ENCODE results near the gene TMCO6. TPM values are rescaled to one million over a fixed set of nuclear protein-coding genes. Genes with fewer than 3 reads are reported as not detected.

The TMCO6 gene
- total and polyA plus RNA-seq, 2 of the 4 experiments (the other 2 are of a cell fraction): 6.6 to 10.6 TPM

- no peak overlapping the region for H2BK120ac ChIP-seq (ENCODE audit: low read depth, low read length)
- H3K23ac ChIP-seq (ENCODE audit: low read depth, low read length): no peak overlapping the region
- no peak overlapping the region for H3K9ac ChIP-seq (ENCODE audit: low read depth, low read length)
- no peak overlapping the region for H2AK9ac ChIP-seq (replicated peaks; ENCODE audit: low read depth, low read length, poor library complexity)
- H3K27me3 ChIP-seq (ENCODE audit: control insufficient read depth, insufficient read depth, low read length): no peaks in the 10 kb centered on the region
- no peak overlapping the region for H4K91ac ChIP-seq (ENCODE audit: insufficient read depth, low read depth, low read length)
- H3K79me1 ChIP-seq (ENCODE audit: low read depth in 1 of 2, low read length in 2 of 2): peaks cover 0 to 4% of the 10 kb centered on the region in 2 experiments
- no peak overlapping the region for H3K4me2 ChIP-seq (ENCODE audit: low read depth, low read length)
- no peak overlapping the region for H2AFZ ChIP-seq (replicated peaks; ENCODE audit: low read length, poor library complexity)
- H2BK20ac ChIP-seq (ENCODE audit: low read depth, low read length): no peak overlapping the region
- H2BK15ac ChIP-seq (ENCODE audit: low read depth, low read length): no peak overlapping the region
- no peak overlapping the region for H3K14ac ChIP-seq (replicated peaks; ENCODE audit: low read depth, low read length)
- BruUV-seq (replicated peaks): no TSS peak
- no peaks in the 10 kb centered on the region for H3K4me1 ChIP-seq (ENCODE audit: control insufficient read depth, insufficient read depth, low read length)
- in situ Hi-C loops (cut with MboI; ENCODE audit: low sequenced_read_pairs): loop anchor here (25.0 kb wide), 1 partner anchor 909 kb away; no protein-coding TSS in a partner anchor
- ChIA-PET POLR2A (ENCODE audit: unreplicated experiment) (no interaction called here), CTCF (interaction anchor here (0.5 kb wide), 1 partner anchor 1000 kb away, joined by 3 read pairs; no protein-coding TSS in a partner anchor)
- H3K4ac ChIP-seq (ENCODE audit: low read depth, low read length): no peak overlapping the region
- H3K36me3 ChIP-seq (ENCODE audit: control insufficient read depth, insufficient read depth, low read length): peaks cover 55% of the 10 kb centered on the region
- no peak overlapping the region for H3K4me3 ChIP-seq (ENCODE audit: insufficient read depth, low read depth, low read length)
- no CpG with 5 or more reads among the region's 3 CpGs for WGBS, 2 experiments (ENCODE audit: extremely low coverage in 2 of 2, insufficient read length in 1 of 2)
- no peak overlapping the region for H2BK5ac ChIP-seq (ENCODE audit: low read depth, low read length, poor library complexity, severe bottlenecking)
- no peaks in the 10 kb centered on the region for H3K9me1 ChIP-seq (ENCODE audit: insufficient read depth, low read length)
- no peak overlapping the region for H3K27ac ChIP-seq (ENCODE audit: insufficient read depth, low read length)
- ATAC-seq (ENCODE audit: low read depth) (no peak), DNase-seq (no peak)
- dilution Hi-C loops (cut with HindIII; ENCODE audit: low sequenced_read_pairs, unreplicated experiment): no loop called here
- no peak for TF ChIP-seq MAZ (IDR thresholded peaks at IDR 0.05; ENCODE audit: borderline replicate concordance, low read depth, low read length)
- no peak for TF ChIP-seq CHD1 (IDR thresholded peaks at IDR 0.05; ENCODE audit: low read depth, low read length)
- TF ChIP-seq MAFK (IDR thresholded peaks at IDR 0.05; ENCODE audit: low read depth, low read length): no peak
- no peak for TF ChIP-seq USF2 (IDR thresholded peaks at IDR 0.05; ENCODE audit: low read depth, low read length)
- no peak for TF ChIP-seq MXI1 (IDR thresholded peaks at IDR 0.05; ENCODE audit: borderline replicate concordance, low read depth, low read length)
- TF ChIP-seq BHLHE40 (IDR thresholded peaks at IDR 0.05; ENCODE audit: low read depth, low read length): no peak
- no peak for TF ChIP-seq FOS (IDR thresholded peaks at IDR 0.05; ENCODE audit: low read depth, low read length)
- no peak for TF ChIP-seq RCOR1 (IDR thresholded peaks at IDR 0.05; ENCODE audit: insufficient replicate concordance, low read length)
- TF ChIP-seq NFE2L2 (IDR thresholded peaks at IDR 0.05; ENCODE audit: low read depth, low read length): no peak
- no peaks in the 10 kb centered on the region for H3K9me3 ChIP-seq (ENCODE audit: control insufficient read depth, insufficient read depth, low read length)
- intact Hi-C loops (cut with micrococcal nuclease): no loop called here
- no peak overlapping the region for H3K18ac ChIP-seq (ENCODE audit: low read depth, low read length)
- H4K8ac ChIP-seq (ENCODE audit: low read depth in 2 of 2, low read length in 2 of 2): no peak overlapping the region
- H4K5ac ChIP-seq (ENCODE audit: low read depth, low read length): no peak overlapping the region
- H4K20me1 ChIP-seq (ENCODE audit: insufficient read depth, low read length): no peaks in the 10 kb centered on the region; the same call in 1 of the 2 replicates
- H3K56ac ChIP-seq (ENCODE audit: extremely low read depth, insufficient read depth, low read length): no peak overlapping the region
- no peak overlapping the region for H2AK5ac ChIP-seq (ENCODE audit: low read depth, low read length)
These were observed 38.7 kb downstream of the TMCO6 start for GRCh38 chr5:140677947-140678346.

Measured in IMR-90 (cell line).